ENCODE data around the gene ARHGDIA. TPM values are rescaled to one million over a fixed set of nuclear protein-coding genes. Genes with fewer than 3 reads are reported as not detected.

The ARHGDIA gene
- total RNA-seq, 1 experiment from 2014 or later, result 247 TPM

DNA sequence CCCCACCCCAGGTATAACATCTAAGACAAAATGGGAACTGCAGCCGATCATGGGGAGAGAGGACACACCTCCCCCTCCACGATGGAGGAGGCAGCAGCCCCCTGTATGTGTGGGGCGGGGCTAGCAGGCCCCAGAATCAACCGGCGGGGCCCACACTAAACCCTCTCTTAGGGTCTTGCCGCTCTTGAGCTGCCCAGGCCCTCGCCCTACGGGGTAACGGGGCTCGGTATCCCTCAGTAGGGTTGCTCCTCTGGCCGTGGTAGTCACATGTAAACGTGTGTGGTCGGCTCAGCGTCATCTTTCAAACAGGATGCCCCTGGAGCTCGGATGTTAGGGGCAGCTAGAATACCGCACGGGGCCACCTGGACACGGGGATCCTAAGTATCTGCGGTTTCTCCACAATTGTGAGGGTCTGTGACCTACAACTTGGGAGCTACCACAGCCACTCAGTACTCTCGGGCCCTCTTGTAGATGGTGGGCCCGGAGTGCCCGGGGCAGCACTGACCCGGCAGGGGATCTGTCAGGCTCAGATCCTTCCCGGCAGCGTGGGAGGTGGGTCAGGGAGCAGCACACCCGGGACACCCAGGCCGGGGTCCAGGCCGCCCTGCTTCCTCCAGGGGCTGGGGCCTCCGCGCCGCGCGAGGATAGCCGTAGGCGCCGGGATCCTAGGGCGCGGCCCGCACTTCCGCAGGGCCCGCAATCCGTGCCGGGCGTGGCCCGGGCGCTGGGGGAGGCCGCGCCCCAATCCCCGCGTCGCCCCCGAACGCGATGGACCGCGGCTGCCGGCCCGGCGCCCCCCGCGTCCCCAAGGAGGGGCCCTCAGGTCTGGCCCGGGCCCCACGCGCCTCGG, 781 bp downstream of the ARHGDIA start (continued):
- TF ChIP-seq ZSCAN18 (CRISPR knock-in tag; IDR thresholded peaks at IDR 0.05) (no peak), ATF6 (CRISPR knock-in tag; IDR thresholded peaks at IDR 0.05) (no peak), ZNF671 (CRISPR knock-in tag; IDR thresholded peaks at IDR 0.05) (no peak), HMGA2 (CRISPR knock-in tag; IDR thresholded peaks at IDR 0.05) (no peak), NR2C2 (CRISPR knock-in tag; IDR thresholded peaks at IDR 0.05) (no peak), E2F5 (CRISPR knock-in tag; IDR thresholded peaks at IDR 0.05) (no peak), ZNF416 (CRISPR knock-in tag; IDR thresholded peaks at IDR 0.05) (peak; percentile 58; the same call in 1 of the 2 replicates), TP53 (CRISPR knock-in tag; IDR thresholded peaks at IDR 0.05) (0 out of 2 replicates have a peak, but pooled peaks have one; percentile 72), IRF2 (CRISPR knock-in tag; IDR thresholded peaks at IDR 0.05; ENCODE audit: borderline replicate concordance, low read depth) (no peak)

GRCh38 chr17:81869221-81870130, 1.7 kb downstream of the ARHGDIA start:
- CTCF ChIA-PET, result interaction anchor here (0.8 to 2.3 kb wide), 35 partner anchors 9 to 185 kb away, joined by 3 to 16 read pairs (median 6); partner anchors contain the start of genes ALYREF, ANAPC11, ARL16 and CENPX
- TF ChIP-seq E2F4 (CRISPR knock-in tag; IDR thresholded peaks at IDR 0.05; ENCODE audit: borderline replicate concordance, low read depth) (no peak), ATF6 (CRISPR knock-in tag; IDR thresholded peaks at IDR 0.05) (no peak), MYBL2 (CRISPR knock-in tag; IDR thresholded peaks at IDR 0.05) (no peak), ELF4 (CRISPR knock-in tag; IDR thresholded peaks at IDR 0.05; ENCODE audit: low read depth) (0 out of 2 replicates have a peak, but pooled peaks have one; percentile 18), ETV6 (CRISPR knock-in tag; IDR thresholded peaks at IDR 0.05) (no peak; the same call in 1 of the 2 replicates), NFE2L1 (CRISPR knock-in tag; IDR thresholded peaks at IDR 0.05) (no peak), SP1 (CRISPR knock-in tag; conservative IDR thresholded peaks at IDR 0.05) (no peak), CREB1 (CRISPR knock-in tag; IDR thresholded peaks at IDR 0.05) (no peak), NFYB (CRISPR knock-in tag; conservative IDR thresholded peaks at IDR 0.05; ENCODE audit: low read depth) (no peak), JAZF1 (CRISPR knock-in tag; IDR thresholded peaks at IDR 0.05) (no peak), GRHL2 (CRISPR knock-in tag; IDR thresholded peaks at IDR 0.05; ENCODE audit: insufficient replicate concordance, severe bottlenecking) (no peak), ZNF317 (CRISPR knock-in tag; IDR thresholded peaks at IDR 0.05; ENCODE audit: borderline replicate concordance, low read depth) (no peak)
- TF ChIP-seq, protein P1, sequence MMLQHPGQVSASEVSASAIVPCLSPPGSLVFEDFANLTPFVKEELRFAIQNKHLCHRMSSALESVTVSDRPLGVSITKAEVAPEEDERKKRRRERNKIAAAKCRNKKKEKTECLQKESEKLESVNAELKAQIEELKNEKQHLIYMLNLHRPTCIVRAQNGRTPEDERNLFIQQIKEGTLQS (CRISPR knock-in tag; conservative IDR thresholded peaks at IDR 0.05), result no peak
- TF ChIP-seq, protein P2, sequence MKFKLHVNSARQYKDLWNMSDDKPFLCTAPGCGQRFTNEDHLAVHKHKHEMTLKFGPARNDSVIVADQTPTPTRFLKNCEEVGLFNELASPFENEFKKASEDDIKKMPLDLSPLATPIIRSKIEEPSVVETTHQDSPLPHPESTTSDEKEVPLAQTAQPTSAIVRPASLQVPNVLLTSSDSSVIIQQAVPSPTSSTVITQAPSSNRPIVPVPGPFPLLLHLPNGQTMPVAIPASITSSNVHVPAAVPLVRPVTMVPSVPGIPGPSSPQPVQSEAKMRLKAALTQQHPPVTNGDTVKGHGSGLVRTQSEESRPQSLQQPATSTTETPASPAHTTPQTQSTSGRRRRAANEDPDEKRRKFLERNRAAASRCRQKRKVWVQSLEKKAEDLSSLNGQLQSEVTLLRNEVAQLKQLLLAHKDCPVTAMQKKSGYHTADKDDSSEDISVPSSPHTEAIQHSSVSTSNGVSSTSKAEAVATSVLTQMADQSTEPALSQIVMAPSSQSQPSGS (CRISPR knock-in tag; IDR thresholded peaks at IDR 0.05; ENCODE audit: borderline replicate concordance, low read depth), result no peak
- TF ChIP-seq, protein P3, sequence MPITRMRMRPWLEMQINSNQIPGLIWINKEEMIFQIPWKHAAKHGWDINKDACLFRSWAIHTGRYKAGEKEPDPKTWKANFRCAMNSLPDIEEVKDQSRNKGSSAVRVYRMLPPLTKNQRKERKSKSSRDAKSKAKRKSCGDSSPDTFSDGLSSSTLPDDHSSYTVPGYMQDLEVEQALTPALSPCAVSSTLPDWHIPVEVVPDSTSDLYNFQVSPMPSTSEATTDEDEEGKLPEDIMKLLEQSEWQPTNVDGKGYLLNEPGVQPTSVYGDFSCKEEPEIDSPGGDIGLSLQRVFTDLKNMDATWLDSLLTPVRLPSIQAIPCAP (CRISPR knock-in tag; IDR thresholded peaks at IDR 0.05), result 0 out of 2 replicates have a peak, but pooled peaks have one; percentile 44

More at GRCh38 chr17:81869221-81870130, 1.7 kb downstream of the ARHGDIA start:
- Mint-ChIP-seq H3K27me3 (ENCODE audit: low read depth) (no peaks in the 10 kb centered on the region; the same call in 1 of the 2 replicates), H3K27ac (peak overlapping the region; percentile 88), H3K36me3 (peaks cover 4% of the 10 kb centered on the region; the same call in 1 of the 2 replicates), H3K4me1 (peaks cover 16% of the 10 kb centered on the region), H3K4me3 (peak overlapping the region; percentile 76), H3K9me3 (no peaks in the 10 kb centered on the region)
- ATAC-seq (peak; percentile 22), DNase-seq (ENCODE audit: low spot score) (peak; percentile 72)
- POLR2A ChIA-PET, result interaction anchor here (1.2 to 2.6 kb wide), 8 partner anchors 8 to 57 kb away, joined by 3 to 12 read pairs (median 6); partner anchors contain the start of genes ALYREF, ANAPC11, MAFG and NPB
